AG10803 (cell line): Measurements from ENCODE around the gene KIF26A.

Experiments
- DNase-seq: peaks from one replicate; pipeline ENCODE4 v3.0.0; 2010; ENCODE audit warnings: low read depth
- H3K4me3 ChIP-seq: 2 replicates; pipeline ENCODE4 v1.5.1; 2011; ENCODE audit warnings: mild to moderate bottlenecking, low read length, control low read depth
- CTCF ChIP-seq: conservative IDR thresholded peaks from 2 replicates; pipeline ENCODE4 v1.5.1; 2011; ENCODE audit warnings: mild to moderate bottlenecking, low read length, control low read depth, inconsistent platforms

The KIF26A gene

GRCh38 chr14:104175811-104176210 lies 37.4 kb downstream of the KIF26A start:
- DNase-seq, result no peak
- no peak for TF ChIP-seq CTCF
- no peak overlapping the region for H3K4me3 ChIP-seq

- no peak for TF ChIP-seq CTCF
- no peak overlapping the region for H3K4me3 ChIP-seq
- no peak for DNase-seq
Observed at GRCh38 chr14:104176611-104177010, 38.2 kb downstream of the KIF26A start.

GRCh38 chr14:104177411-104177810 lies 39.0 kb downstream of the KIF26A start:
- no peak overlapping the region for H3K4me3 ChIP-seq
- no peak for TF ChIP-seq CTCF
- no peak for DNase-seq

GRCh38 chr14:104178279-104178678 lies 39.9 kb downstream of the KIF26A start:
- no peak overlapping the region for H3K4me3 ChIP-seq
- TF ChIP-seq CTCF, result no peak

GRCh38 chr14:104179126-104179525 lies 40.7 kb downstream of the KIF26A start:
- H3K4me3 ChIP-seq, result no peak overlapping the region
- TF ChIP-seq CTCF, result no peak
- DNase-seq, result no peak

More at GRCh38 chr14:104178279-104178678, 39.9 kb downstream of the KIF26A start:
- DNase-seq, result no peak

GRCh38 chr14:104179564-104180129 lies 41.3 kb downstream of the KIF26A start:
- no peak overlapping the region for H3K4me3 ChIP-seq
- DNase-seq, result no peak
- TF ChIP-seq CTCF, result no peak

- H3K4me3 ChIP-seq, result no peak overlapping the region
- no peak for TF ChIP-seq CTCF
- no peak for DNase-seq
Observed at GRCh38 chr14:104180561-104181165, 42.3 kb downstream of the KIF26A start.
